Measurements from ENCODE around the gene FYN. TPM values are rescaled to one million over a fixed set of nuclear protein-coding genes. Genes with fewer than 3 reads are reported as not detected.

The FYN gene
- total RNA-seq, 1 experiment from 2014 or later = 18.5 TPM

DNA sequence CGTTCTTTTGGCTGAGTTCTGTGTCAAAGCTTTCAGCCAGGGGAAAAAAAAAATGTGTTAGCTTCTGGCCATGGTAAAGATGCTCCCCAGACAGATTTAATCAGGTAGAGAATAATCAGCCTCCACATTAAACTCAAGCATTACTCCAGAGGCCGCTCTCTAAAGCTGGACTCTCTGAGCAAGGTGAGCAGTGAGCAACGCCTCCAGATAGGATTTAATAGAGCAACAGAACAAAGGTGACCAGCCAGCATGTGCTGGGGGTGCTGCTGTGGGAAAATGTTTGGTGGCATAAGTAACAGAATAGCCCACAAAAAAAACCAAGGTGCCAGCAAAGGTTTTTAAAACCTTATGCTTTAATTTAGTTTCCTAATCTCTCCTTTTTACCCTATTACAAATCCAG is 164.1 kb downstream of the FYN start:
- Histone ChIP-seq H3K4me1 (ENCODE audit: control insufficient read depth in 1 of 2, insufficient read depth in 2 of 2, low read length in 2 of 2) (peaks cover 0 to 5% of the 10 kb centered on the region in 2 experiments; a peak in 2 of 4 replicates), H2AFZ (ENCODE audit: low read depth, low read length, poor library complexity, severe bottlenecking) (no peak overlapping the region), H3K27me3 (ENCODE audit: insufficient read depth, low read length) (0 out of 2 replicates have a peak, but pooled peaks cover 8% of the 10 kb centered on the region), H3K9ac (ENCODE audit: low read length) (no peak overlapping the region), H3K4me3 (replicated peaks in 1 of 2; ENCODE audit: low read depth in 1 of 2, low read length in 2 of 2) (no peak overlapping the region), H3K27ac (ENCODE audit: low read depth, low read length) (no peak overlapping the region), H3K9me3 (ENCODE audit: control insufficient read depth in 1 of 2, insufficient read depth in 1 of 2, low read depth in 1 of 2, low read length in 2 of 2) (no peaks in the 10 kb centered on the region), H3K9me2 (ENCODE audit: insufficient read depth) (no peaks in the 10 kb centered on the region), H3K4me2 (ENCODE audit: low read length) (no peak overlapping the region), H4K20me1 (ENCODE audit: insufficient read depth) (no peaks in the 10 kb centered on the region), H3K79me2 (ENCODE audit: insufficient read depth, low read length) (no peaks in the 10 kb centered on the region), H3K36me3 (ENCODE audit: control insufficient read depth in 1 of 2, insufficient read depth in 2 of 2, low read length in 2 of 2) (no peaks in the 10 kb centered on the region)
- intact Hi-C loops (cut with micrococcal nuclease) = no loop called here
- TF ChIP-seq SRF (IDR thresholded peaks at IDR 0.05; ENCODE audit: low read depth) (no peak), SP1 (IDR thresholded peaks at IDR 0.05; ENCODE audit: low read depth) (no peak), ELF1 (IDR thresholded peaks at IDR 0.05; ENCODE audit: borderline replicate concordance, low read depth) (no peak), SIN3A (IDR thresholded peaks at IDR 0.05; ENCODE audit: low read depth) (no peak), POLR2A (IDR thresholded peaks at IDR 0.05; ENCODE audit: borderline replicate concordance, extremely low read depth, insufficient read depth, insufficient read length) (no peak), FOSL1 (IDR thresholded peaks at IDR 0.05; ENCODE audit: low read depth) (no peak), JUND (IDR thresholded peaks at IDR 0.05) (no peak)
- TF ChIP-seq, protein P1, sequence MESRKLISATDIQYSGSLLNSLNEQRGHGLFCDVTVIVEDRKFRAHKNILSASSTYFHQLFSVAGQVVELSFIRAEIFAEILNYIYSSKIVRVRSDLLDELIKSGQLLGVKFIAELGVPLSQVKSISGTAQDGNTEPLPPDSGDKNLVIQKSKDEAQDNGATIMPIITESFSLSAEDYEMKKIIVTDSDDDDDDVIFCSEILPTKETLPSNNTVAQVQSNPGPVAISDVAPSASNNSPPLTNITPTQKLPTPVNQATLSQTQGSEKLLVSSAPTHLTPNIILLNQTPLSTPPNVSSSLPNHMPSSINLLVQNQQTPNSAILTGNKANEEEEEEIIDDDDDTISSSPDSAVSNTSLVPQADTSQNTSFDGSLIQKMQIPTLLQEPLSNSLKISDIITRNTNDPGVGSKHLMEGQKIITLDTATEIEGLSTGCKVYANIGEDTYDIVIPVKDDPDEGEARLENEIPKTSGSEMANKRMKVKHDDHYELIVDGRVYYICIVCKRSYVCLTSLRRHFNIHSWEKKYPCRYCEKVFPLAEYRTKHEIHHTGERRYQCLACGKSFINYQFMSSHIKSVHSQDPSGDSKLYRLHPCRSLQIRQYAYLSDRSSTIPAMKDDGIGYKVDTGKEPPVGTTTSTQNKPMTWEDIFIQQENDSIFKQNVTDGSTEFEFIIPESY (IDR thresholded peaks at IDR 0.05; ENCODE audit: extremely low read depth, insufficient replicate concordance, low read length) = no peak
- TF ChIP-seq, protein P2, sequence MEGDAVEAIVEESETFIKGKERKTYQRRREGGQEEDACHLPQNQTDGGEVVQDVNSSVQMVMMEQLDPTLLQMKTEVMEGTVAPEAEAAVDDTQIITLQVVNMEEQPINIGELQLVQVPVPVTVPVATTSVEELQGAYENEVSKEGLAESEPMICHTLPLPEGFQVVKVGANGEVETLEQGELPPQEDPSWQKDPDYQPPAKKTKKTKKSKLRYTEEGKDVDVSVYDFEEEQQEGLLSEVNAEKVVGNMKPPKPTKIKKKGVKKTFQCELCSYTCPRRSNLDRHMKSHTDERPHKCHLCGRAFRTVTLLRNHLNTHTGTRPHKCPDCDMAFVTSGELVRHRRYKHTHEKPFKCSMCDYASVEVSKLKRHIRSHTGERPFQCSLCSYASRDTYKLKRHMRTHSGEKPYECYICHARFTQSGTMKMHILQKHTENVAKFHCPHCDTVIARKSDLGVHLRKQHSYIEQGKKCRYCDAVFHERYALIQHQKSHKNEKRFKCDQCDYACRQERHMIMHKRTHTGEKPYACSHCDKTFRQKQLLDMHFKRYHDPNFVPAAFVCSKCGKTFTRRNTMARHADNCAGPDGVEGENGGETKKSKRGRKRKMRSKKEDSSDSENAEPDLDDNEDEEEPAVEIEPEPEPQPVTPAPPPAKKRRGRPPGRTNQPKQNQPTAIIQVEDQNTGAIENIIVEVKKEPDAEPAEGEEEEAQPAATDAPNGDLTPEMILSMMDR (IDR thresholded peaks at IDR 0.05 in 2 of 3, conservative IDR thresholded peaks at IDR 0.05 in 1 of 3; ENCODE audit: borderline replicate concordance in 1 of 3, insufficient read depth in 1 of 3, low read depth in 2 of 3, low read length in 2 of 3) = no peak
- TF ChIP-seq, protein P3, sequence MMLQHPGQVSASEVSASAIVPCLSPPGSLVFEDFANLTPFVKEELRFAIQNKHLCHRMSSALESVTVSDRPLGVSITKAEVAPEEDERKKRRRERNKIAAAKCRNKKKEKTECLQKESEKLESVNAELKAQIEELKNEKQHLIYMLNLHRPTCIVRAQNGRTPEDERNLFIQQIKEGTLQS (IDR thresholded peaks at IDR 0.05) = no peak
- POLR2A ChIA-PET = no interaction called here
- ATAC-seq = no peak
- BruUV-seq (replicated peaks) = no TSS peak
- CTCF ChIA-PET = interaction anchor here (1.4 to 2.6 kb wide), 4 partner anchors 287 to 450 kb away, joined by 8 to 12 read pairs (median 10); a partner anchor contains a TSS
- RAD21 ChIA-PET (ENCODE audit: low non-redundant PET in 1 of 2, low total read pairs in 2 of 2, uncharacterized antibody in 2 of 2, unreplicated experiment in 2 of 2) = interaction anchor here in 1 of 2 experiments (0.9 kb wide), 1 partner anchor 334 kb away, joined by 3 read pairs; no protein-coding TSS in a partner anchor
- no peak for DNase-seq (ENCODE audit: low read depth, low spot score)
